ENCODE results near the gene UIMC1.
"Not testable (repeated sequence)": the region's sequence is repeated elsewhere in the genome, so short reads cannot be mapped to it uniquely, and the experiment has no call there.

DNA sequence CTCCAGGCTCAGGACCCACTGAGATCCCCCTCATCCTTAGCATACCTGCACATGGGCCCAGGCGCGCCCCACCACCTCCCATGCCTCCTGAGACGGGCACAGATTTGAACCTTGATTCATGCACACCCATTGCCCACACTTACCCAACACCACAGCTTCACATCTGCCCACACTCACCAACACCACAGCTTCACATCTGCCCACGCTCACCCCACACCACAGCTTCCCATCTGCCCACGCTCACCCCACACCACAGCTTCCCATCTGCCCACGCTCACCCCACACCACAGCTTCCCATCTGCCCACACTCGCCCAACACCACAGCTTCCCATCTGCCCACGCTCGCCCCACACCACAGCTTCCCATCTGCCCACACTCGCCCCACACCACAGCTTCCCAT is 135.9 kb downstream of the UIMC1 start:
- not testable (repeated sequence) for TF ChIP-seq EZH2phosphoT487, EZH2 (IDR thresholded peaks at IDR 0.05)
- TF ChIP-seq, protein P1, sequence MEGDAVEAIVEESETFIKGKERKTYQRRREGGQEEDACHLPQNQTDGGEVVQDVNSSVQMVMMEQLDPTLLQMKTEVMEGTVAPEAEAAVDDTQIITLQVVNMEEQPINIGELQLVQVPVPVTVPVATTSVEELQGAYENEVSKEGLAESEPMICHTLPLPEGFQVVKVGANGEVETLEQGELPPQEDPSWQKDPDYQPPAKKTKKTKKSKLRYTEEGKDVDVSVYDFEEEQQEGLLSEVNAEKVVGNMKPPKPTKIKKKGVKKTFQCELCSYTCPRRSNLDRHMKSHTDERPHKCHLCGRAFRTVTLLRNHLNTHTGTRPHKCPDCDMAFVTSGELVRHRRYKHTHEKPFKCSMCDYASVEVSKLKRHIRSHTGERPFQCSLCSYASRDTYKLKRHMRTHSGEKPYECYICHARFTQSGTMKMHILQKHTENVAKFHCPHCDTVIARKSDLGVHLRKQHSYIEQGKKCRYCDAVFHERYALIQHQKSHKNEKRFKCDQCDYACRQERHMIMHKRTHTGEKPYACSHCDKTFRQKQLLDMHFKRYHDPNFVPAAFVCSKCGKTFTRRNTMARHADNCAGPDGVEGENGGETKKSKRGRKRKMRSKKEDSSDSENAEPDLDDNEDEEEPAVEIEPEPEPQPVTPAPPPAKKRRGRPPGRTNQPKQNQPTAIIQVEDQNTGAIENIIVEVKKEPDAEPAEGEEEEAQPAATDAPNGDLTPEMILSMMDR (IDR thresholded peaks at IDR 0.05) = not testable (repeated sequence)
